RPMI8226 (cell line): Measurements from ENCODE around the gene FOXD4L6.
"Not testable (repeated sequence)": the region's sequence is repeated elsewhere in the genome, so short reads cannot be mapped to it uniquely, and the experiment has no call there.

ENCODE experiments used
- DNase-seq: peaks from one replicate; pipeline ENCODE4 v3.0.0-alpha.2; 2015

The FOXD4L6 gene

GRCh38 chr9:41128581-41128980, at the start of gene FOXD4L6:
Gene FOXD4L6, minus strand, starts transcription at chr9:41128681. Its CDS starts 298 bp downstream, at chr9:41128383.
- not testable (repeated sequence) for DNase-seq

- not testable (repeated sequence) for DNase-seq
These were observed 46.5 kb upstream of the FOXD4L6 start for GRCh38 chr9:41174994-41175393.

GRCh38 chr9:41150116-41150515, 21.6 kb upstream of the FOXD4L6 start:
- DNase-seq = not testable (repeated sequence)

- not testable (repeated sequence) for DNase-seq
These were observed 13.4 kb upstream of the FOXD4L6 start for GRCh38 chr9:41141878-41142277.

GRCh38 chr9:41126746-41127446, 1.6 kb downstream of the FOXD4L6 start:
- DNase-seq = not testable (repeated sequence)

- DNase-seq = not testable (repeated sequence)
These were observed 2.5 kb downstream of the FOXD4L6 start for GRCh38 chr9:41125936-41126335.

- DNase-seq = not testable (repeated sequence)
These were observed 3.3 kb downstream of the FOXD4L6 start for GRCh38 chr9:41125109-41125658.

GRCh38 chr9:41124250-41125108, 4.0 kb downstream of the FOXD4L6 start:
- DNase-seq = not testable (repeated sequence)

- not testable (repeated sequence) for DNase-seq
These were observed 4.7 kb downstream of the FOXD4L6 start for GRCh38 chr9:41123812-41124211.

- not testable (repeated sequence) for DNase-seq
These were observed 5.1 kb downstream of the FOXD4L6 start for GRCh38 chr9:41123396-41123795.

- not testable (repeated sequence) for DNase-seq
These were observed 7.8 kb downstream of the FOXD4L6 start for GRCh38 chr9:41120696-41121095.

GRCh38 chr9:41119719-41120118, 8.8 kb downstream of the FOXD4L6 start:
- not testable (repeated sequence) for DNase-seq

- not testable (repeated sequence) for DNase-seq
These were observed 9.2 kb downstream of the FOXD4L6 start for GRCh38 chr9:41119311-41119710.

- DNase-seq = not testable (repeated sequence)
These were observed 15.1 kb downstream of the FOXD4L6 start for GRCh38 chr9:41113348-41113747.

GRCh38 chr9:41111414-41111813, 17.1 kb downstream of the FOXD4L6 start:
- DNase-seq = not testable (repeated sequence)

- DNase-seq = peak; percentile 23
These were observed 17.6 kb downstream of the FOXD4L6 start for GRCh38 chr9:41110913-41111312.

GRCh38 chr9:41109253-41109652, 19.2 kb downstream of the FOXD4L6 start:
- DNase-seq = not testable (repeated sequence)

GRCh38 chr9:41108816-41109215, 19.7 kb downstream of the FOXD4L6 start:
- not testable (repeated sequence) for DNase-seq

GRCh38 chr9:41106472-41107116, 21.9 kb downstream of the FOXD4L6 start:
- not testable (repeated sequence) for DNase-seq

GRCh38 chr9:41105557-41106253, 22.8 kb downstream of the FOXD4L6 start:
- DNase-seq = not testable (repeated sequence)

- not testable (repeated sequence) for DNase-seq
These were observed 23.9 kb downstream of the FOXD4L6 start for GRCh38 chr9:41104542-41104941.

GRCh38 chr9:41100508-41100907, 28.0 kb downstream of the FOXD4L6 start:
- not testable (repeated sequence) for DNase-seq
